K562 (cell line): ENCODE results near the gene ACADVL. TPM values are rescaled to one million over a fixed set of nuclear protein-coding genes. Genes with fewer than 3 reads are reported as not detected.

Source experiments
- CCNT2 ChIP-seq: IDR thresholded peaks from 2 replicates; pipeline ENCODE4 v1.6.1; 2011; ENCODE audit warnings: borderline replicate concordance, low read depth, mild to moderate bottlenecking, moderate library complexity, mixed read lengths, low read length; ENCODE audit not compliant: insufficient read length; ENCODE audit errors: extremely low read depth
- CREB3 ChIP-seq: fragments of 450-650 bp; conservative IDR thresholded peaks from 2 replicates; pipeline ENCODE4 v1.6.1; 2016; ENCODE audit warnings: missing genetic modification characterization, low read depth, mild to moderate bottlenecking, missing compliant biosample characterization, moderate library complexity
- HBP1 ChIP-seq: fragments of 450-650 bp; formaldehyde crosslinking; IDR thresholded peaks from 2 replicates; pipeline ENCODE4 v1.4.0; 2022; ENCODE audit warnings: missing genetic modification characterization
- HDAC8 ChIP-seq: fragments of 450-650 bp; IDR thresholded peaks from 2 replicates; pipeline ENCODE4 v1.6.1; 2016; ENCODE audit warnings: mild to moderate bottlenecking, missing genetic modification characterization, moderate library complexity, missing compliant biosample characterization
- HNRNPLL ChIP-seq: fragments of 200-400 bp; formaldehyde crosslinking; IDR thresholded peaks from 2 replicates; pipeline ENCODE4 v1.6.1; 2017; ENCODE audit warnings: low read length, low read depth, mild to moderate bottlenecking; ENCODE audit not compliant: poor library complexity, severe bottlenecking
- NCOA4 ChIP-seq: fragments of 450-650 bp; IDR thresholded peaks from 2 replicates; pipeline ENCODE4 v1.6.1; 2018; ENCODE audit warnings: mild to moderate bottlenecking; ENCODE audit not compliant: partially characterized antibody
- POLR2H ChIP-seq: IDR thresholded peaks from 2 replicates; pipeline ENCODE4 v1.6.1; 2016; ENCODE audit warnings: missing genetic modification characterization, low read depth, mild to moderate bottlenecking, control low read depth, missing compliant biosample characterization, moderate library complexity
- POLR3A ChIP-seq: IDR thresholded peaks from 2 replicates; pipeline ENCODE4 v1.6.1; 2011; ENCODE audit warnings: borderline replicate concordance, mild to moderate bottlenecking, moderate library complexity; ENCODE audit not compliant: insufficient read length, insufficient read depth; ENCODE audit errors: extremely low read depth
- SP1 ChIP-seq: sonication (generic); formaldehyde crosslinking; IDR thresholded peaks from 2 replicates; pipeline ENCODE4 v1.8.1; 2022; ENCODE audit warnings: mild to moderate bottlenecking, missing genetic modification reagents
- THRAP3 ChIP-seq: fragments of 450-650 bp; IDR thresholded peaks from 2 replicates; pipeline ENCODE4 v1.6.1; 2016; ENCODE audit warnings: mild to moderate bottlenecking, inconsistent platforms, borderline replicate concordance
- ZNF197 ChIP-seq: fragments of 200-800 bp; sonication (Bioruptor generic); IDR thresholded peaks from 2 replicates; pipeline ENCODE4 v1.6.1; 2016; ENCODE audit warnings: low read depth, missing genetic modification characterization, missing compliant biosample characterization
- ZNF280A ChIP-seq: fragments of 450-650 bp; IDR thresholded peaks from 2 replicates; pipeline ENCODE4 v1.6.1; 2018; ENCODE audit warnings: mild to moderate bottlenecking, low read depth; ENCODE audit not compliant: partially characterized antibody
- polyA plus RNA-seq, 8 experiments: library from polyadenylated mRNA; depleted of rRNA in 4 of 8; stranded (reverse) in 5 of 8; unstranded in 3 of 8; fragments of >200 nt; fragmentation: Nextera tagmentation in 2 of 8; fragmentation: Illumina TruSeq in 1 of 8; extraction: Ambion mirVana in 2 of 8; extraction: Trizol in 1 of 8; gene quantifications; 2 replicates each; pipeline versions ENCODE4 v1.2.1 to v1.2.3, GENCODE V29; 2011 to 2014; ENCODE audit warnings: inconsistent platforms in 1 of 8, missing spikeins in 1 of 8
- total RNA-seq, 7 experiments: library from RNA; depleted of rRNA in 6 of 7; stranded (reverse); fragments of >200 nt in 6 of 7; fragmentation: Illumina TruSeq in 2 of 7; extraction: Trizol in 2 of 7; gene quantifications; 2 replicates each; pipeline versions ENCODE4 v1.2.1 to v1.2.3, GENCODE V29; 2011 to 2021; ENCODE audit warnings: low replicate concordance in 1 of 7

ACADVL gene
- total and polyA plus RNA-seq, 9 of the 15 experiments (the other 6 are each of a cell fraction or from before 2014, with no cell fraction given) = 25.5 to 449 (median 214) TPM

- TF ChIP-seq THRAP3 = no peak
- TF ChIP-seq HNRNPLL = peak; percentile 90
- TF ChIP-seq CCNT2 = peak; percentile 69
- peak; percentile 56; the same call in 1 of the 2 replicates for TF ChIP-seq SP1
- TF ChIP-seq HBP1 (CRISPR knock-in tag) = peak; percentile 37; the same call in 1 of the 2 replicates
- no peak for TF ChIP-seq ZNF280A
- peak; percentile 58 for TF ChIP-seq POLR2H (tag)
- TF ChIP-seq HDAC8 (tag) = no peak
- TF ChIP-seq NCOA4 = no peak
- no peak for TF ChIP-seq ZNF197
- TF ChIP-seq CREB3 (tag) = no peak
- TF ChIP-seq POLR3A = no peak
Measured at GRCh38 chr17:7239091-7240027, 19.6 kb downstream of the ACADVL start, which contains the start of gene PHF23 (continued).
